Measurements from ENCODE around the gene NDUFA3. TPM values are rescaled to one million over a fixed set of nuclear protein-coding genes. Genes with fewer than 3 reads are reported as not detected.

Gene NDUFA3
- total and polyA plus RNA-seq, 10 of the 15 experiments (the other 5 are each of a cell fraction or from before 2014, with no cell fraction given), result 40.0 to 335 (median 153) TPM

DNA sequence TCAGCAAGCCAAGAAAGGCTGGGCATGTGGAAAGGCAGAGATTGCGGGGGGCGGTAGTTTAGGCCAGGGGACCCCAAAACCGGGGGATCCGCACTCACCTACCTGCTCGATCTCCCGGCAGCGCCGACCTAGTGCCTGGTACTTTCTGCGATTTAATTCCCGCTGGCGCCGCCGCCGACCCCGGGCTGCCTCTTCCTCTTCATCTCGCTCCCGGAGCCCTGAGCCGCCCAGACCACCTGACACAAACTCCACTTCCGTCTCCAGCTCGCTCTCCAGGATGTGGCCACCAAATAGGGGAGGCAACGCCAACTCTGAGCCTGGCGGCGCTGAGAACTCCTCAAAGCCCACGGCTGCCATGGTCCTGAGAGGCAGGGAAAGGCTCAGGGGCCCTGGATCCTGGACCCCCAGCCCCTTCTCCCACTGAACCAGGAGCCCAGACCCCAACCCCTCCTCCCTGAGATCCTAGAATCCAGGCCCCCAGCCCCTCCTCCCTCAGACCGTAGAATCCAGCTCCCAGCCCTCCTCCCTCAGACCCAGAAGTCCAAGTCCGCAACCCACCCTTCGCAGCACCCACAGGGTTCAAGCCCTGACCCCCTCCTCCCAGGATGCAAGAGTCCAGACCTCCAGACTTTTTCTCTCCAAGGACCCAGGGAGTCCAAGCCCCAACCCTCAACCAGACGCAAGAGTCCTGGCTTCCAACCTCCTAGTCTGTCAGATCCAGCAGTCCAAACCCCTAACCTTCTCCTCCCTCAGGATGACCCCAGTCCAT is 11.9 kb downstream of the NDUFA3 start (continued):
- TF ChIP-seq ETV6 (conservative IDR thresholded peaks at IDR 0.05 in 1 of 2, IDR thresholded peaks at IDR 0.05 in 1 of 2; ENCODE audit: borderline replicate concordance in 1 of 2, low read depth in 1 of 2) (no peak), EZH2 (IDR thresholded peaks at IDR 0.05; ENCODE audit: borderline replicate concordance, control insufficient read depth, low read depth, low read length) (no peak), MYB (IDR thresholded peaks at IDR 0.05; ENCODE audit: borderline replicate concordance, low read depth, low read length) (no peak), PML (IDR thresholded peaks at IDR 0.05; ENCODE audit: low read length) (no peak), CBX3 (IDR thresholded peaks at IDR 0.05; ENCODE audit: borderline replicate concordance, low read depth) (no peak), GATAD2B (conservative IDR thresholded peaks at IDR 0.05; ENCODE audit: low read depth) (no peak), ZNF24 (IDR thresholded peaks at IDR 0.05) (no peak), TCF3 (IDR thresholded peaks at IDR 0.05; ENCODE audit: borderline replicate concordance, insufficient read depth, low read depth, low read length) (no peak), RFX5 (IDR thresholded peaks at IDR 0.05; ENCODE audit: low read depth, low read length) (no peak), EED (IDR thresholded peaks at IDR 0.05; ENCODE audit: low read depth) (0 out of 2 replicates have a peak, but pooled peaks have one; percentile 30), SP1 (IDR thresholded peaks at IDR 0.05; ENCODE audit: low read depth, low read length) (no peak), NR2F1 (conservative IDR thresholded peaks at IDR 0.05) (no peak)
- TF ChIP-seq, protein P1, sequence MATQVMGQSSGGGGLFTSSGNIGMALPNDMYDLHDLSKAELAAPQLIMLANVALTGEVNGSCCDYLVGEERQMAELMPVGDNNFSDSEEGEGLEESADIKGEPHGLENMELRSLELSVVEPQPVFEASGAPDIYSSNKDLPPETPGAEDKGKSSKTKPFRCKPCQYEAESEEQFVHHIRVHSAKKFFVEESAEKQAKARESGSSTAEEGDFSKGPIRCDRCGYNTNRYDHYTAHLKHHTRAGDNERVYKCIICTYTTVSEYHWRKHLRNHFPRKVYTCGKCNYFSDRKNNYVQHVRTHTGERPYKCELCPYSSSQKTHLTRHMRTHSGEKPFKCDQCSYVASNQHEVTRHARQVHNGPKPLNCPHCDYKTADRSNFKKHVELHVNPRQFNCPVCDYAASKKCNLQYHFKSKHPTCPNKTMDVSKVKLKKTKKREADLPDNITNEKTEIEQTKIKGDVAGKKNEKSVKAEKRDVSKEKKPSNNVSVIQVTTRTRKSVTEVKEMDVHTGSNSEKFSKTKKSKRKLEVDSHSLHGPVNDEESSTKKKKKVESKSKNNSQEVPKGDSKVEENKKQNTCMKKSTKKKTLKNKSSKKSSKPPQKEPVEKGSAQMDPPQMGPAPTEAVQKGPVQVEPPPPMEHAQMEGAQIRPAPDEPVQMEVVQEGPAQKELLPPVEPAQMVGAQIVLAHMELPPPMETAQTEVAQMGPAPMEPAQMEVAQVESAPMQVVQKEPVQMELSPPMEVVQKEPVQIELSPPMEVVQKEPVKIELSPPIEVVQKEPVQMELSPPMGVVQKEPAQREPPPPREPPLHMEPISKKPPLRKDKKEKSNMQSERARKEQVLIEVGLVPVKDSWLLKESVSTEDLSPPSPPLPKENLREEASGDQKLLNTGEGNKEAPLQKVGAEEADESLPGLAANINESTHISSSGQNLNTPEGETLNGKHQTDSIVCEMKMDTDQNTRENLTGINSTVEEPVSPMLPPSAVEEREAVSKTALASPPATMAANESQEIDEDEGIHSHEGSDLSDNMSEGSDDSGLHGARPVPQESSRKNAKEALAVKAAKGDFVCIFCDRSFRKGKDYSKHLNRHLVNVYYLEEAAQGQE (IDR thresholded peaks at IDR 0.05; ENCODE audit: low read depth, low read length), result no peak
- TF ChIP-seq, protein P2, sequence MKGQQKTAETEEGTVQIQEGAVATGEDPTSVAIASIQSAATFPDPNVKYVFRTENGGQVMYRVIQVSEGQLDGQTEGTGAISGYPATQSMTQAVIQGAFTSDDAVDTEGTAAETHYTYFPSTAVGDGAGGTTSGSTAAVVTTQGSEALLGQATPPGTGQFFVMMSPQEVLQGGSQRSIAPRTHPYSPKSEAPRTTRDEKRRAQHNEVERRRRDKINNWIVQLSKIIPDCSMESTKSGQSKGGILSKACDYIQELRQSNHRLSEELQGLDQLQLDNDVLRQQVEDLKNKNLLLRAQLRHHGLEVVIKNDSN (IDR thresholded peaks at IDR 0.05; ENCODE audit: borderline replicate concordance, extremely low read length, insufficient read depth, low read depth, low read length), result peak; percentile 22
- TF ChIP-seq, protein P3, sequence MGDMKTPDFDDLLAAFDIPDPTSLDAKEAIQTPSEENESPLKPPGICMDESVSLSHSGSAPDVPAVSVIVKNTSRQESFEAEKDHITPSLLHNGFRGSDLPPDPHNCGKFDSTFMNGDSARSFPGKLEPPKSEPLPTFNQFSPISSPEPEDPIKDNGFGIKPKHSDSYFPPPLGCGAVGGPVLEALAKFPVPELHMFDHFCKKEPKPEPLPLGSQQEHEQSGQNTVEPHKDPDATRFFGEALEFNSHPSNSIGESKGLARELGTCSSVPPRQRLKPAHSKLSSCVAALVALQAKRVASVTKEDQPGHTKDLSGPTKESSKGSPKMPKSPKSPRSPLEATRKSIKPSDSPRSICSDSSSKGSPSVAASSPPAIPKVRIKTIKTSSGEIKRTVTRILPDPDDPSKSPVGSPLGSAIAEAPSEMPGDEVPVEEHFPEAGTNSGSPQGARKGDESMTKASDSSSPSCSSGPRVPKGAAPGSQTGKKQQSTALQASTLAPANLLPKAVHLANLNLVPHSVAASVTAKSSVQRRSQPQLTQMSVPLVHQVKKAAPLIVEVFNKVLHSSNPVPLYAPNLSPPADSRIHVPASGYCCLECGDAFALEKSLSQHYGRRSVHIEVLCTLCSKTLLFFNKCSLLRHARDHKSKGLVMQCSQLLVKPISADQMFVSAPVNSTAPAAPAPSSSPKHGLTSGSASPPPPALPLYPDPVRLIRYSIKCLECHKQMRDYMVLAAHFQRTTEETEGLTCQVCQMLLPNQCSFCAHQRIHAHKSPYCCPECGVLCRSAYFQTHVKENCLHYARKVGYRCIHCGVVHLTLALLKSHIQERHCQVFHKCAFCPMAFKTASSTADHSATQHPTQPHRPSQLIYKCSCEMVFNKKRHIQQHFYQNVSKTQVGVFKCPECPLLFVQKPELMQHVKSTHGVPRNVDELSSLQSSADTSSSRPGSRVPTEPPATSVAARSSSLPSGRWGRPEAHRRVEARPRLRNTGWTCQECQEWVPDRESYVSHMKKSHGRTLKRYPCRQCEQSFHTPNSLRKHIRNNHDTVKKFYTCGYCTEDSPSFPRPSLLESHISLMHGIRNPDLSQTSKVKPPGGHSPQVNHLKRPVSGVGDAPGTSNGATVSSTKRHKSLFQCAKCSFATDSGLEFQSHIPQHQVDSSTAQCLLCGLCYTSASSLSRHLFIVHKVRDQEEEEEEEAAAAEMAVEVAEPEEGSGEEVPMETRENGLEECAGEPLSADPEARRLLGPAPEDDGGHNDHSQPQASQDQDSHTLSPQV (IDR thresholded peaks at IDR 0.05), result no peak
- TF ChIP-seq, protein P4, sequence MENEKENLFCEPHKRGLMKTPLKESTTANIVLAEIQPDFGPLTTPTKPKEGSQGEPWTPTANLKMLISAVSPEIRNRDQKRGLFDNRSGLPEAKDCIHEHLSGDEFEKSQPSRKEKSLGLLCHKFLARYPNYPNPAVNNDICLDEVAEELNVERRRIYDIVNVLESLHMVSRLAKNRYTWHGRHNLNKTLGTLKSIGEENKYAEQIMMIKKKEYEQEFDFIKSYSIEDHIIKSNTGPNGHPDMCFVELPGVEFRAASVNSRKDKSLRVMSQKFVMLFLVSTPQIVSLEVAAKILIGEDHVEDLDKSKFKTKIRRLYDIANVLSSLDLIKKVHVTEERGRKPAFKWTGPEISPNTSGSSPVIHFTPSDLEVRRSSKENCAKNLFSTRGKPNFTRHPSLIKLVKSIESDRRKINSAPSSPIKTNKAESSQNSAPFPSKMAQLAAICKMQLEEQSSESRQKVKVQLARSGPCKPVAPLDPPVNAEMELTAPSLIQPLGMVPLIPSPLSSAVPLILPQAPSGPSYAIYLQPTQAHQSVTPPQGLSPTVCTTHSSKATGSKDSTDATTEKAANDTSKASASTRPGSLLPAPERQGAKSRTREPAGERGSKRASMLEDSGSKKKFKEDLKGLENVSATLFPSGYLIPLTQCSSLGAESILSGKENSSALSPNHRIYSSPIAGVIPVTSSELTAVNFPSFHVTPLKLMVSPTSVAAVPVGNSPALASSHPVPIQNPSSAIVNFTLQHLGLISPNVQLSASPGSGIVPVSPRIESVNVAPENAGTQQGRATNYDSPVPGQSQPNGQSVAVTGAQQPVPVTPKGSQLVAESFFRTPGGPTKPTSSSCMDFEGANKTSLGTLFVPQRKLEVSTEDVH (IDR thresholded peaks at IDR 0.05; ENCODE audit: low read depth, partially characterized antibody), result no peak
